Measurements from ENCODE around the gene KCNH1.
"Not testable (repeated sequence)": the region's sequence is repeated elsewhere in the genome, so short reads cannot be mapped to it uniquely, and the experiment has no call there.

KCNH1 gene

DNA sequence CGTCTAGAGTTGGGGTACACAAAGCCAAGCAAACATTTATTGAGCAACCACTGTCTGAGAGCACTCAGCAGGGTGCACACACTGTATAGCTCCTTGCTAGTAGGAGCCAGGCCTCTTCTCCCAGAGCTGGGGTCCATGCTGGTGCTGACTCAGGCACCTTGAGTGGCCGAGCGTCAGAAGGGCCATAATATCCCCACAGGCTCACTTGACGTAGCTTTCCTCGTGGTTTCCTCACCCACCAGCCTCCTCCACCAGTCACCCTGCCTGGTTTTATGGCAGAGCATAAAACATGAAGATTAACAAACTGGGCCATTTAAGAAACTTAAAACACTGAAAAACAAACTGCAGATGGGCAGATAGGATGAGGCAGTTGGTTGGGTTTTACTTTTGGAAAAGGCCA, 443.7 kb downstream of the KCNH1 start:
- no peak for DNase-seq

DNA sequence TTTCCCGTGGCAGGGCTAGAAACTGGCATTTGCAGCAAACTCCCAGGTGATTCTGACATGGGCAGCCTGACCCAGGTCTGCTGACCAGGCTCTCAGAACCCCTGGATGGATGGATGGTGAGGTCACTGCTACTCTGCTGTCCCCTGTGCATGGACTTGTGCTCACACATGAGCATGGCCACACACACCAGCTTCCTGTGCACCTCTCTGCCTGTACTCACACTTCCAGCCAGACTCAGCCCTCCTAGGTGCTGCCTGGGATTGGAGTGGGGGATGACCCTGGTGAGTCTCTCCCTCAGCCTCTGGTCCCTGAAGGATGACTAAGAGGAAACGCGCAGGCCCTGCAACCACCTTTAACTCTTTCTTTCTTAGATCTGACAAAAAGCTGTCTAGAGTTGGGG, 444.1 kb downstream of the KCNH1 start:
- no peak for DNase-seq

DNA sequence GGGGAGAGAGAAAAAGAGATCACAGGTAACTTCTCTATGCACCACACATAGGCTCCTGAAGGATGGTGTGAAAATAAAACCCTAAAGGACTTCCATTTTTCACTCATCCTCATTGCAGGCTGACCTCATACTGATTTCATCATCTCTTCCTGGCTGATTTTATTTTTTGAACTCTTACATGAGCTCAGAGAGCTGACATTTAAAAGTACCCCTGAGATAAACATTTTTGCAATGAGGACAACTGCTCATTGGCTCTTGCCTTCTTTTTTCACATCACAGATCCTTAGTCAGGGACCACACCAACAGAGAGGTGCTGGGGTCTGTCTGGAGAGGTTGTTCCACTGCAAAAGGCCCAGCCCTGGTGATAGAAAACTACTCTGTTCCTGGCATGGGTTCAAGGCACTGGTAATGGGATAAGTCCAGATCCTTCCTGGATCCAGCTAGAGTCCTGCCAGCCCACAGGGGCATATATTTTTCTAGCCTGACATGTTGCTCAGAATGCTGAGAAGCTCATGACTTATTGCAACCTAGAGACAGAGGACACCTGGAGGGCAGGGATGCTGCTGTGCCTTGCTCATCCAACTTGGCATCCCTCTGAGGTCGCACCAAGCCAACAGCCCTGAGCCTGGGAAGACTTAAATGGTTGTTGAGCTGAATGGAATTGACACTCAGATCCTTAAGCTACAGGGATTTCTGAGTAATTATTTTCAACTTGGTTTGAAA, 445.3 kb downstream of the KCNH1 start:
- DNase-seq, result no peak

DNA sequence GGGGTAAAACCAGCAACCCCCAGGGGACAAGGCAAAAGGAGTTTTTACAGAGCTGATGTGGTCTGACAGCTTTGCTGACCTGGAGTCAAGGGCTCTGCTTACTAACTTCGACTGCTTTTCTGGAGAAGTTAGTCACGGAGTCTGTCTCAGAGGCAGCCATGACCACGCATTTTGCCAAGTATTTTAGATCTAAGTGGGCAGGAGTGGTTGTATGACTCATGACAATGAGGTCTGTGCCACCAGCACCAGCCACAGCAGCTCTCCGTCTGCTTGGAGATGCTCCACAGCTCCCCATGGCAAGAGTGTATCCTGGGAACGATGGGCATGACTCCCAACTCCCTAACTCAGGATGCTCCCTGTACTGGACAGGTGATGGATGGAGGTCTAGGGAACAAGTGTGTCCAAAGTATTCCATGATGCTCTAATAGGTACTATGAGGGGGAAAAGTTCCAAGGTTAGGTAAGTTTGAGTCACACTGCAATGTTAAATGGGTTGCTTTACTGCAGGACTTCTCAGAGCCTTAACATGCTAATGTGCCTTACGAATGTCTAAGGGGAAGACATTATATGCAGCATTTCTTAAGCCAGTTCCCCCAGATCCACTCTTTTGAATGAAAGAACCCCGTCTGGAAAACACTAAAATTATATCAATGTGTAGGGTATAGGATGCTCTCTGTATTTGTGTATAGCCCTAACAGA, 446.2 kb downstream of the KCNH1 start:
- peak in 17 of 58 donors; percentile 9 to 60 (median 33) for DNase-seq

DNA sequence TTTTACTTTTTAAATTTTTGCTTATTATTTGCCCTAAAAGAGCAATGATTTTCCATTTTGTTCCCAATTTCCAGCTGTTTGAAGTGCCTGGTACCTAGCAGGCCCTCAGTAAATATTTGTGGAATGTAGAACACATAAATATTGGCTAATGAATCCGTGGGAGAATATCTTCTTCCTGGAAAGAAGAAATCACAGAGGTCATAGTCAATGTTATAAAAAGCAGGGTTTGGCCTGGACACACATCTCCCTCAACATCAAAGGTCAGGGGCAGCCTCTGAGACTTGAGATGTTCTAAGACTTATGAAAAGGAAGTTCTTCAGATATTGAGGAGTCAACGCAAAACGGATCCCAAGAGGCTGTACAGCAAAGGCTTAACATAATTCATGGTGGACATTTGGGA, 447.1 kb downstream of the KCNH1 start:
- no peak for DNase-seq

DNA sequence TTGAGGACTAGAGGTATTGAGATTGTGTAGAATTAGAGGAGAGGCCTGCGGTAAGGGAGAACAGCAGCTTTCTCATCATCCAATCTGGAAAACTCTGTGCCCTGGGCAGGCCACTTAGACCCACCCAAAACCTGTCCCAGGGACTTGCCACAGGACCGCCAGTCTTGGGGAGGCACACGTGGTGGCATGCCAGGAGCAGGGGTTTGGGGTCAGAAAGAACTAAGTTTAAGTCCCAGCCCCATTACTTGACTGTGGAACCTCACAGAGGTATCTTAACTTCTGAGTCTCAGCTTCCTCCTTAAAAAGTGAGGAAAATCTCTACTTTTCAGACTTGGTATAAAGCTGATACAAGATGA, 448.7 kb downstream of the KCNH1 start:
- no peak for DNase-seq

DNA sequence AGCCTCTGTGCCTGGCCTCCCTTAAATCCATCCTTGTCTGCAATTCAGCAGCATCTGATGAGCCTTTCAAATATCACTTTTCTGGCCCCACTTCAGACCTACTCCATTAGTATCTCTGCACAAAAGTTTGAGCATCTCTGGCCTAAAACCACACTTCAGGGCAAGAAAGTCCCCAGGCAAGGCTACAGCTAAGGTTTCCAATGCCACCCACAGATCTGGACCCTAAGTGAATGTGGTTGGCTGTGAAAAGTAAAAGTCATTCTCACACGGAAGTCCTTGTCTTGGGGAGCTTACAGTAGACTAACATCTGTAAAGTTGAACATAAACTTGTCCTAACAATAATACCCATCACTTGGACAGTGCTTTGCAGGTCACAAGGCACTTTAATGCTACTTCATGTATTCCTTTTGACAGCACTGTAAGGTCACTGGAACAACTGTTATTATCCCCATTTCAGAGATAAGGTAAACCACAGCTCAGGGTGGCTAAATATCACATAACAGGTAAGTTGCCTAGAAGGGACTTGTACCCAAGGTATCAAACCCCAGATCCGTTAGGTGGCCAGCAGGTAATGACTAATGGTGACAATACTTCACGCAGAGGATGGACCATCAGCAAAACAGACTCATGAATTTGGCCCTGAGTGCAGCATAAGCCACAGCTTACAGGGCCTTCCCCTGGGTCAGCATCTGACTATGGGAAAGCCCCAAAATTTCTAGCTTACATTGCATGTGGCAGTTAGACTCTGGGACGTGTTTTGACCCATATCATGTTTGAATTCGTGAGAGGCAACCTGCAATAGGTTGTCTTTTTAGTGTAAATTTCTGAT, 449.3 kb downstream of the KCNH1 start:
- DNase-seq, result no peak

DNA sequence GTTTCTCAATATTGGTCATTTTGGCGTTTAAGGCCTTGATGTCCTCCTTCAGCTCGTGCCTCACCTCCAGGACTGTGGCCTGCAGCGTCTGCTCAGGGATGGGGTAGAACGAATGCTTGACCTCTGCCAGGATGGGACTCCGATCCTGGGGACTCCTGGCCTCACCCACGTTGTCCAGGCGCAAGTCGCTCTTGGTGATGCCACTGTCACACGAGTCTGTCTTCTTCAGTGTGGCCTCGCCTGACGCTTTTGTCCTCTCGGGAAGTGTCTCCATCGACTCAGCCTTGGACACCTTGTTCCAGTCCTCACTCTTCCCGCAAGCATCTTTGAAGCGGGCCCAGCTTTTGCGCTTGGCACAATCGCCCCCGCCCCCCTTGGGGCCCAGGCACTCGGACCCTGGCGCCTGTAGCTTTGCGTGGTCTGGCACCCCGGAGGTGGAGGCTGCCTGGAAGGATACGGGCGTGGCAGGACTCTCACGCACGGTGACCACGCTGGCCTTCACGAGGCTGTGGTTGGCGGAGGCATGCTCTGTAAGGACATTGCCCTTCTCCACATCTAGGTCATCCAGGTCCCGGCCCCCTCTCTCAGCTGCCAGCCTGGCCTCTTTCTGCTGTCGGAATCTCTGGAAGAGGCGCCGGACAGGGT, 450.4 kb downstream of the KCNH1 start:
- no peak for DNase-seq

DNA sequence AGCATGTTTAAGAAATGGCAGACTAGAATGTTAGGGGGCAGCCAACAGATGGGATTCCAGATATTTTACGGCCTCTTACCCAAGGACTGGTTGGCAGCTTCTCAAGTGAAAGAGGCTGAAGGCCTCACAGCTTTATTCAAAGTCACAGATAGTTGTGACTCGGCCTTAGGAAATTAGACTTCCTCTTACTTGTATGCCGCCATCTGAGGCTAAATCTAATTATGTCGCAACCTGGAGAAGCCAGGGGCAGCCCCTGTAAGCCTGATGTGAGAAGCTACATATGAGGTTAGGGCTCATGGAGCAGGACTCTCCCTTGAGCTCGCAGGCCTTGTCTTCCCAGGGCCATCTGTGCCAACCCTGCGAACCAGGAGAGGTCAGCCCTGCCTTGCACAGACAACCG, 452.8 kb downstream of the KCNH1 start:
- DNase-seq, result no peak

DNA sequence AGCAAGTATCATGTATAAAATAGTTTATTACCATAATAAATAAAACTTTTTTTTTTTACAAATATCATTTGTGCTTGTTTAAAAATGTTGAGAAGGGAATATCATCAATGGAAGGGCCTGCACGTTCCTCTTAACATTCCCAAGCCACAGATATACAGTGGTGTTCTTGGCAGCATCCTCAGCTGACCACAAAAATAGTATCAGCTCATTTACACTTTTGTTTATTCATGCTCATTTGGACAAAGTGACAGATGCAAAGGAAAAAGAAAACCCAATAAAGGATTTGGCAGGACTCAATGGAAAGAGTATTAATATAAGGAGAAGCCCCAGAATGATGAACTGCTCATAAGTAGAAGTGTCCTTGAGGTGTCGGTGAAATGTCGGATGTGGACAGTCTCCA, 455.6 kb downstream of the KCNH1 start:
- DNase-seq, result no peak

DNA sequence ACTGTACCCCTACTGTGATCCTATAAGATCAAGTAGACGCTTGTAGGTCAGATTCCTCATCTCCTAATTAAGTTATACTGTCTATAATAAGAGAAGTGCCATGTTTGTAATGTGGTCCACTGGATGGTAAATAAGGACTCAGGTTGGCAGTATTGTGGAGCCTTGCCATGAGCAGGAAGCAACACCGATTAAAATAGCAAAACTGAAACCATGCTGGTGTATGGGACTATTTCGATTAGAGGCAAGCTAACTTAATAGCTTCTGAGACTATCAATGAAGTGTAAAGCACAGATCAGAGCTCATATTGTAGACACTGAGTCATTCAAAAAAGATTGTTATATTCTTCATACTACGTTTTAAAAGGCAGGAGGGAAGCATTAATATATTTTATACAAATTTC, 456.4 kb downstream of the KCNH1 start:
- no peak for DNase-seq

DNA sequence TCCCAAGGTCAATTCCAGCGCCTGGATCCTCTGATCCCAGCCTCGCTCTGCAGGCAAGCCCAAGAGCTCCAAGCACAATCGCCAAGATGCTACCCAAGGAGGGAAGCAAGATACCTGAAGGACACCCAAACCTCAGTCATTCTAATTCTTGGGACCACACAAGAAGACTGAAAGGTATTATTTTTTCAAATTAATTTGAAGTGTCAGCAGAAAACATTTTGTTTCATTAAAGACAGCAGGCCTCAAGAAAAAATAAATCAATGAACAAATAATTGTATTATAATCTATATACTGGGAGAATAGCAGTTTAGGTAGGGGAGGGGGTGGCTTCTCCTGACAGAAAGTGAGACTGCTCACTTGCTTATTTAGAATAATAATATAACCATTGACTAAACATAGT, 457.4 kb downstream of the KCNH1 start:
- no peak for DNase-seq

DNA sequence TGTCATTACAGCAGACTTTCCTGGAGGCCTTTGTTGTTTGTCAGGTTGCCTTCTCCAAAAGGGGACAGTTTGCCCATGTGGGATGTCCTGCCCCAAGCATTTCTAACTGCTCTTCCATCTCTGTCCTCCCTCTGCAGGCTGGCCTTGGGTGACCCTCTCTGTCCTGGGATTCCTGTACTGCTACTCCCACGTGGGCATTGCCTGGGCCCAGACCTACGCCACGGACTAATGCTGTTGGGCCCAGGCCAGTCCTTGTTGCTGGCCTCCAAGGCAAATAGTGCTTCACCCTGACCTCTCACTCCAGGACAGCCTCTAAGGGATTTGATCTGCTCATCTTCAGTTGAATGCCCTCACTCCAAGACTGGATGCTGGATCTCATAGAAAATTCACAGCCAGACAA, 459.8 kb downstream of the KCNH1 start:
- DNase-seq, result no peak

DNA sequence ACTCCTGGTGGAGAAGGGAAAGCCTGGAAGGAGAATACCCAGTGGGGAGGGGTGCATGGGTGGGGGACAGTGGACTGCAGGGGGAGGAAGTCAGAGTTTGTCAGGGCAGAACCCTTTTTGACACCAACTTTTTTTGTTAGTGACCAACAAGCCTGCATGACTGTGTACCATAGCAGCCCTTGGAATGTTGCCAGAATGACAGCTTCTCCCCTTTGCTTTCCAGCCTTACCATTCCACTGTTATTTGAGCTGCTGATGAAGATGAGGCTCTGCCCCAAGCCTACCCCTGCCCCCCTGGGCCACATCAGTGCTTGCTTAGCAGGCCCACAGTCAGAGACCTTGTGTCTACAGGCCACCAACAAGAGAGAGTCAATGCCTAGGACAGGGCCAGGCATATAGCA, 464.0 kb downstream of the KCNH1 start:
- DNase-seq, result no peak

DNA sequence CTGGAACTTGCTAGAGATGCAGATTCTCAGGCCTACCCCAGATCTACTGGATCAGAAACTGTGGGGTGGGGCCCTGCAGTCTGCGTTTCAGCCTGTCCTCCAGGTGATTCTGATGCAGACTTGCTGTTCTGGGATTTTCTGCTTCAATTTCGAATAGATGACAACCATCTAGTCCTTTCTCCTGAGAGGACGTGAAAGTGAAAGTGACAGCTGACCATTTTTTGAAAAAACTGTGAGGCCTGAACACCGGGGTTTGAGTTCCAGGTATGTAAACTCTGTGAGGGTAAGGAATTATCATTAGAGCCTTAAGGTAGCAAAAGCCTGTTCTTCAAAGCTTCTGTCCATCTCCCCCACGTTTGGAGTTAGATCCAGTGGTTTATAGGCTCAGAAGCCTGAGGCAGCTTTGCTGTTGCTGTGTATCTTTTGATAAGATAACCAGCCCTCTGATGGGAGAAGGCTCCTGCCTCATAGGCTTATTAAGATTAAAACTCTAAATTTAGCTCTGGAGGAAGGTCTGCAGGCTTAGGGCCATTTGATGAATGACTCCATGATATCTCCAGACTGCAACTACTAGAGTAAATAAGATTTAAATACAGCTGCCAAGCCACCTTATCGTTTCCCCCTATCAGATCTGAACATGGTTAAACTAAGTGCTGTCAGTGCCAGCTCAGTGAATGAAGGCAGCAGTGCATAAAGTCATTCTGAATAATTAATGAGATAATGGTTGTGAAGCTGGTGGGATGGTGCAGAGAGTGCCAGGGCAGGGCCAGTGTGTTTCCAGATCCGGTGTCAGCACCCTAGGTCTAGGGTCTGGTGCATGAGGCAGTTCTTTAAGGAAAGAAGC, 470.0 kb downstream of the KCNH1 start:
- DNase-seq, result no peak

DNA sequence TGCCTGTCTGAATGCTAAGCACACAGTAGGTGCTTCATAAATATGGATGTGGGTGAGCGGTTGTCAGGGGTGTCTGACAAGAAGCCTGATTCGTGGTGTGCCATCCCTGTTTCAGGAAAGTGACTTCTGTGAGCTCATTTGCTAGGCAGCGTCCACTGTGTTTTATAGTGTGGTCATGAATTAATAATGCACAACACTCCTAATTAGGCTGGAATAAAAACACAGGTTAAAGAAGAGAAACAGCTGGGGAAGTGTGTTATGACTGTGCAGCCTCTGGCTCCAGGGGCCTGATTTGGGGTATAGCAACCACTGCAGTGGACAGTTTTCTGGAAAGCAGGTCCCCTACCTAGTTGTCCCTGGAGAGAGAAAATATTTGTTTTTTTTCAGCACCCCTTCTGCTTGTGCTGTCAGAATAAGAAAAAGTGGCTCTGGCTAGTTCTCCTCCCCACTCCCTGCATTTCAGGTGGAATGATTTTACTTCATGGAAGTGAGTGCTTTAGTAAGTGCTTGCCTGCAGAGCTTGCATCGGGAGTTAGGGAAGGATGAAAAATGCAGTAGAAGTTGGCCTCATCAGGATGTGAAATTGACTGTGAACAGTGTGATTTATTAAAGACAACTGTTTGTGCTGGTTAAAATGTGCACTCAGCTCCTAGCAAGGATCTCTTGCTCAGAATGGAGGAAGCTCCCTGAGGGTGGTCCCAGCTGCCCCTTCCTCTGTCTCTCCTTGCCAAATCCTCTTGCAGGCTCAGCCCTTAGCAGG, 471.5 kb downstream of the KCNH1 start:
- DNase-seq, result no peak

DNA sequence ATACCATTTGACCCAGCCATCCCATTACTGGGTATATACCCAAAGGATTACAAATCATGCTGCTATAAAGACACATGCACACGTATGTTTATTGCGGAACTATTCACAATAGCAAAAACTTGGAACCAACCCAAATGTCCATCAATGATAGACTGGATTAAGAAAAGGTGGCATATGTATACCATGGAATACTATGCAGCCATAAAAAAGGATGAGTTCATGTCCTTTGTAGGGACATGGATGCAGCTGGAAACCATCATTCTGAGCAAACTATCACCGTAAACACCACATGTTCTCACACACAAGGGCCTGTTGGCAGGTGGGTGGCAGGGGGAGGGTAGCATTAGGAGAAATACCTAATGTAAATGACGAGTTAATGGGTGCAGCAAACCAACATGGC, 472.4 kb downstream of the KCNH1 start:
- not testable (repeated sequence) for DNase-seq

DNA sequence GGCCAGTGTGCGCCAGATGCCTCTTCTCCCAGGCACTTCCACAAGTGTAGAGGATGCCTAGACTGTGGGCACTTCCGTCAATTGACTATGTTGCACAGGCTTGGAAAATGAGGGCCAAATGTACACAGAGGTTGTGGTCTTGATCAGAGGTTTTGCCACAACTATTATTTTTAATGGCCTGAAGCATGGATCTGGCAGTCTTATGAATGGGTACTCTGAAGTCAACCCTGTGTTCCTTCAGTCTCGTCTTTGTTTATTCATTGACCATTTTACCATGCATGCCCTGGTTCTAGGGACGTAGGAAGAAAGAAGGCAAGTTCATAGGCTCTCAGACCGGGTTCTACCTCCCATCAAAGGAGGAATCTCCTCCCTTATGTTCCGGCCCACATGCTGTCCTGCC, 476.1 kb downstream of the KCNH1 start:
- DNase-seq, result no peak

DNA sequence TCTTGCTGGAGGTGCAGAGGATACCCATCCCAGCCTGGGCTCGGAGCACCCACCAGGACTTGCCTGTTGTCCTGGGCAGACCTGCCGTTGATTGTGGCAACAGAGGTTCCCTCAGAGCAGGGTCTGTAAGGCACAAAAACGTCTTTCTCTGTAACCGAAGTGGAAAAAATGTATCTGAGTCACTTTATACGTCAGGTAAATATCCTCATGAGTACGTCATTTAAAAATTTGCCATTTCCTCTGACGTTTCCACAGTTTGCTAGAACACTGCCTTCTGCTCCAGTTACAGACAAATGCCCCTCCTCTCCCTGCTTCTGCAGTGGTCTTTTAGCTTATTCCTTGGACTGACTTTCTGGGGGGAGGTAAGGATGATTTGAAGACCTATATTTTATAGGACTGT, 478.4 kb downstream of the KCNH1 start:
- DNase-seq, result no peak
